IMR-90 (cell line): Measurements from ENCODE around the gene KCNJ4. TPM values are rescaled to one million over a fixed set of nuclear protein-coding genes. Genes with fewer than 3 reads are reported as not detected.

Source experiments
- ATAC-seq: fragments of 200-7000 bp; cut with Tn5 transposase; 2 replicates; pipeline ENCODE4 v1.9.1; 2020; ENCODE audit warnings: low read depth, mild to moderate bottlenecking, moderate library complexity
- BruUV-seq: library from RNA; stranded (reverse); fragments of 400-500 nt; replicated peaks from 2 replicates; lab custom pipeline; 2021; lab: Mats Ljungman, UMichigan
- CTCF ChIA-PET: fragments of 300-600 bp; formaldehyde crosslinking; extraction: SDS; loops from one replicate; lab custom pipeline; 2021; ENCODE audit warnings: antibody characterized with exemption; lab: Yijun Ruan, JAX
- POLR2A ChIA-PET: fragments of 300-600 bp; sonication (Branson Sonifier 250); formaldehyde crosslinking; loops from one replicate; lab custom pipeline; 2022; ENCODE audit warnings: antibody characterized with exemption; ENCODE audit not compliant: unreplicated experiment; lab: Charles Lee
- DNase-seq: peaks from one replicate; pipeline ENCODE4 v3.0.0; 2013
- H2AFZ ChIP-seq: replicated peaks from 2 replicates; pipeline ENCODE3; 2013; ENCODE audit warnings: low read length, mild to moderate bottlenecking; ENCODE audit not compliant: poor library complexity
- H2AK5ac ChIP-seq: 2 replicates; pipeline ENCODE4 v1.6.1; 2013; ENCODE audit warnings: low read depth, low read length, inconsistent platforms
- H2AK9ac ChIP-seq: replicated peaks from 2 replicates; pipeline ENCODE3; 2013; ENCODE audit warnings: mild to moderate bottlenecking, low read depth, low read length, moderate library complexity; ENCODE audit not compliant: poor library complexity
- H2BK120ac ChIP-seq: 2 replicates; pipeline ENCODE4 v1.6.1; 2013; ENCODE audit warnings: low read depth, low read length, inconsistent platforms
- H2BK15ac ChIP-seq: 3 replicates; pipeline ENCODE4 v1.6.1; 2013; ENCODE audit warnings: low read depth, low read length, inconsistent platforms
- H2BK20ac ChIP-seq: 2 replicates; pipeline ENCODE4 v1.6.1; 2013; ENCODE audit warnings: low read depth, mild to moderate bottlenecking, inconsistent platforms, low read length, moderate library complexity
- H2BK5ac ChIP-seq: 2 replicates; pipeline ENCODE4 v1.6.1; 2013; ENCODE audit warnings: mild to moderate bottlenecking, low read depth, low read length, inconsistent platforms; ENCODE audit not compliant: poor library complexity, severe bottlenecking
- H3K14ac ChIP-seq: replicated peaks from 2 replicates; pipeline ENCODE4 v1.6.1; 2013; ENCODE audit warnings: low read depth, low read length, inconsistent platforms
- H3K18ac ChIP-seq: 2 replicates; pipeline ENCODE4 v1.6.1; 2013; ENCODE audit warnings: low read depth, low read length, control low read depth
- H3K23ac ChIP-seq: 2 replicates; pipeline ENCODE4 v1.6.1; 2013; ENCODE audit warnings: low read depth, low read length, inconsistent platforms
- H3K27ac ChIP-seq: 2 replicates; pipeline ENCODE4 v1.5.1; 2013; ENCODE audit warnings: mild to moderate bottlenecking, control low read depth, low read length; ENCODE audit not compliant: insufficient read depth
- H3K27me3 ChIP-seq: 2 replicates; pipeline ENCODE4 v1.6.1; 2013; ENCODE audit warnings: low read length; ENCODE audit not compliant: control insufficient read depth, insufficient read depth
- H3K36me3 ChIP-seq: 2 replicates; pipeline ENCODE4 v1.6.1; 2013; ENCODE audit warnings: low read length, mixed read lengths; ENCODE audit not compliant: control insufficient read depth, insufficient read depth
- H3K4ac ChIP-seq: 2 replicates; pipeline ENCODE4 v1.6.1; 2013; ENCODE audit warnings: low read depth, low read length, inconsistent platforms
- H3K4me1 ChIP-seq: 2 replicates; pipeline ENCODE4 v1.6.1; 2013; ENCODE audit warnings: low read length, mixed read lengths; ENCODE audit not compliant: control insufficient read depth, insufficient read depth
- H3K4me2 ChIP-seq: 2 replicates; pipeline ENCODE4 v1.6.1; 2013; ENCODE audit warnings: low read depth, mild to moderate bottlenecking, control low read depth, low read length, moderate library complexity
- H3K4me3 ChIP-seq: 2 replicates; pipeline ENCODE4 v1.5.1; 2013; ENCODE audit warnings: low read depth, mild to moderate bottlenecking, control low read depth, low read length, moderate library complexity; ENCODE audit not compliant: insufficient read depth
- H3K56ac ChIP-seq: 2 replicates; pipeline ENCODE4 v1.6.1; 2013; ENCODE audit warnings: low read length, inconsistent platforms; ENCODE audit not compliant: insufficient read depth; ENCODE audit errors: extremely low read depth
- H3K79me1 ChIP-seq, 2 experiments: 2 replicates each; pipeline ENCODE4 v1.6.1; 2013; ENCODE audit warnings: low read length in 2 of 2, inconsistent platforms in 1 of 2, low read depth in 1 of 2
- H3K9ac ChIP-seq: 2 replicates; pipeline ENCODE4 v1.6.1; 2013; ENCODE audit warnings: low read depth, low read length, control low read depth
- H3K9me1 ChIP-seq: 2 replicates; pipeline ENCODE4 v1.6.1; 2013; ENCODE audit warnings: low read length, inconsistent platforms; ENCODE audit not compliant: insufficient read depth
- H3K9me3 ChIP-seq: 2 replicates; pipeline ENCODE4 v1.6.1; 2013; ENCODE audit warnings: low read length; ENCODE audit not compliant: control insufficient read depth, insufficient read depth
- H4K20me1 ChIP-seq: 2 replicates; pipeline ENCODE4 v1.6.1; 2013; ENCODE audit warnings: low read length, inconsistent platforms; ENCODE audit not compliant: insufficient read depth
- H4K5ac ChIP-seq: 2 replicates; pipeline ENCODE4 v1.6.1; 2013; ENCODE audit warnings: mild to moderate bottlenecking, low read depth, low read length, control low read depth
- H4K8ac ChIP-seq, 2 experiments: 2 replicates each; pipeline ENCODE4 v1.6.1; 2013; ENCODE audit warnings: low read depth in 2 of 2, low read length in 2 of 2, control low read depth in 1 of 2, inconsistent platforms in 1 of 2
- H4K91ac ChIP-seq: 2 replicates; pipeline ENCODE4 v1.6.1; 2013; ENCODE audit warnings: low read depth, low read length, inconsistent platforms; ENCODE audit not compliant: insufficient read depth
- ELK1 ChIP-seq: fragments of 150-350 bp; IDR thresholded peaks from 2 replicates; pipeline ENCODE4 v1.6.1; 2016; ENCODE audit warnings: low read depth, mild to moderate bottlenecking, low read length, moderate library complexity, borderline replicate concordance
- FOS ChIP-seq: fragments of 150-350 bp; IDR thresholded peaks from 2 replicates; pipeline ENCODE4 v1.6.1; 2016; ENCODE audit warnings: low read depth, low read length
- MAFK ChIP-seq: IDR thresholded peaks from 2 replicates; pipeline ENCODE4 v1.6.1; 2012; ENCODE audit warnings: low read depth, low read length, improper control_type of control experiment
- MXI1 ChIP-seq: IDR thresholded peaks from 2 replicates; pipeline ENCODE4 v1.6.1; 2012; ENCODE audit warnings: low read depth, mild to moderate bottlenecking, low read length, moderate library complexity, borderline replicate concordance
- NFE2L2 ChIP-seq: fragments of 150-350 bp; IDR thresholded peaks from 2 replicates; pipeline ENCODE4 v1.6.1; 2016; ENCODE audit warnings: low read depth, mild to moderate bottlenecking, low read length
- POLR2A ChIP-seq: IDR thresholded peaks from 2 replicates; pipeline ENCODE4 v1.6.1; 2012; ENCODE audit warnings: mild to moderate bottlenecking, low read depth, low read length
- RAD21 ChIP-seq: IDR thresholded peaks from 2 replicates; pipeline ENCODE4 v1.6.1; 2012; ENCODE audit warnings: low read length, improper control_type of control experiment
- RCOR1 ChIP-seq: IDR thresholded peaks from 2 replicates; pipeline ENCODE4 v1.6.1; 2012; ENCODE audit warnings: mild to moderate bottlenecking, low read length, improper control_type of control experiment; ENCODE audit not compliant: insufficient replicate concordance
- RFX5 ChIP-seq: IDR thresholded peaks from 2 replicates; pipeline ENCODE4 v1.8.0; 2012; ENCODE audit warnings: low read depth, mild to moderate bottlenecking, low read length, moderate library complexity
- WGBS, 2 experiments: methylation state at CpG; one replicate each; pipeline versions ENCODE4 v1.1.5 to v1.1.7; 2013; ENCODE audit warnings: missing lambda C conversion rate in 2 of 2; ENCODE audit not compliant: insufficient read length in 1 of 2; ENCODE audit errors: extremely low coverage in 2 of 2; 5-methylcytosine and 5-hydroxymethylcytosine counted together
- dilution Hi-C: fragments of 300-500 bp; cut with HindIII; formaldehyde crosslinking; loops from one replicate; pipeline ENCODE4 v1.14.3; 2018; ENCODE audit warnings: low sequenced_read_pairs; ENCODE audit not compliant: unreplicated experiment
- in situ Hi-C: fragments of 300-500 bp; cut with MboI; formaldehyde crosslinking; loops from 3 replicates; pipeline ENCODE4 v1.14.3; 2019; ENCODE audit warnings: low sequenced_read_pairs, inconsistent platforms, mixed read lengths
- intact Hi-C: fragments of 100-400 bp; cut with micrococcal nuclease; formaldehyde crosslinking; loops from 2 replicates; pipeline ENCODE4 v1.10.0; 2022
- polyA plus RNA-seq, 3 experiments: library from polyadenylated mRNA; depleted of rRNA; stranded (reverse); fragments of >200 nt; gene quantifications; 2 replicates each; pipeline ENCODE4 v1.2.3, GENCODE V29; 2012; ENCODE audit warnings: low replicate concordance in 1 of 3
- total RNA-seq: library from RNA; depleted of rRNA; stranded (reverse); fragments of >200 nt; gene quantifications from 2 replicates; pipeline ENCODE4 v1.2.3, GENCODE V29; 2012
- TF ChIP-seq, protein P1 (sequence below): fragments of 150-350 bp; IDR thresholded peaks from 2 replicates; pipeline ENCODE4 v1.6.1; 2017; ENCODE audit warnings: mild to moderate bottlenecking, antibody characterized with exemption, low read length, low read depth
- TF ChIP-seq, protein P2 (sequence below): conservative IDR thresholded peaks from 2 replicates; pipeline ENCODE4 v1.5.1; 2012; ENCODE audit warnings: mild to moderate bottlenecking, low read depth, low read length, improper control_type of control experiment

Gene KCNJ4
- total and polyA plus RNA-seq, 2 of the 4 experiments (the other 2 are of a cell fraction), result not detected

DNA sequence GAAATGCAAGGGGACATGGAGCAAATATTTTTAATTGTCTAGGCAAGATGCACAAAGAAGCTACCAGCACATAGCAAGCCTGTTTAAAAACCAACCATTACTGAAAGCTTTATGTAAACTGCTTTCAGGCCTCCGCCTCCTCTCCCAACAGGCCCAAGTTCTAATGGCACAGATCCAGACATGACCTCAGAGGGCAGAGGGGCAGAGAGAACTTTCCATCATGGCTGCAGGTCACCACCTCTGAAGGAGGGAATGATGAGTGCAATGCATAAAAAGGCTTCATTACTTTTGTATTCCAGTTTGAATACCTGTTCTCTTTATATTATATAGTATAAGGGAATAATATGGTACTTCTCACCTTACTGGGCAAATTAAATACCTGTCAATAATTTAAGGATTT is 35.9 kb upstream of the KCNJ4 start:
- no TSS peak for BruUV-seq
- CTCF ChIA-PET, result interaction anchor here (0.9 to 1.5 kb wide), 2 partner anchors 11 to 191 kb away, joined by 4 to 5 read pairs; partner anchors contain the start of gene TOMM22
- WGBS, 2 experiments, result no CpG with 5 or more reads among the region's 1 CpG

More for the DNA sequence above, 35.9 kb upstream of the KCNJ4 start:
- no peak overlapping the region for H3K9ac ChIP-seq
- H3K56ac ChIP-seq, result no peak overlapping the region
- POLR2A ChIA-PET, result no interaction called here
- H3K36me3 ChIP-seq, result peaks cover 72% of the 10 kb centered on the region
- H3K14ac ChIP-seq, result no peak overlapping the region
- no peak overlapping the region for H4K5ac ChIP-seq
- TF ChIP-seq FOS (no peak), NFE2L2 (no peak), POLR2A (no peak), ELK1 (no peak), MAFK (no peak), RAD21 (no peak), RCOR1 (no peak), RFX5 (no peak), MXI1 (no peak)
- TF ChIP-seq, protein P1, sequence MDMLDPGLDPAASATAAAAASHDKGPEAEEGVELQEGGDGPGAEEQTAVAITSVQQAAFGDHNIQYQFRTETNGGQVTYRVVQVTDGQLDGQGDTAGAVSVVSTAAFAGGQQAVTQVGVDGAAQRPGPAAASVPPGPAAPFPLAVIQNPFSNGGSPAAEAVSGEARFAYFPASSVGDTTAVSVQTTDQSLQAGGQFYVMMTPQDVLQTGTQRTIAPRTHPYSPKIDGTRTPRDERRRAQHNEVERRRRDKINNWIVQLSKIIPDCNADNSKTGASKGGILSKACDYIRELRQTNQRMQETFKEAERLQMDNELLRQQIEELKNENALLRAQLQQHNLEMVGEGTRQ, result no peak
- TF ChIP-seq, protein P2, sequence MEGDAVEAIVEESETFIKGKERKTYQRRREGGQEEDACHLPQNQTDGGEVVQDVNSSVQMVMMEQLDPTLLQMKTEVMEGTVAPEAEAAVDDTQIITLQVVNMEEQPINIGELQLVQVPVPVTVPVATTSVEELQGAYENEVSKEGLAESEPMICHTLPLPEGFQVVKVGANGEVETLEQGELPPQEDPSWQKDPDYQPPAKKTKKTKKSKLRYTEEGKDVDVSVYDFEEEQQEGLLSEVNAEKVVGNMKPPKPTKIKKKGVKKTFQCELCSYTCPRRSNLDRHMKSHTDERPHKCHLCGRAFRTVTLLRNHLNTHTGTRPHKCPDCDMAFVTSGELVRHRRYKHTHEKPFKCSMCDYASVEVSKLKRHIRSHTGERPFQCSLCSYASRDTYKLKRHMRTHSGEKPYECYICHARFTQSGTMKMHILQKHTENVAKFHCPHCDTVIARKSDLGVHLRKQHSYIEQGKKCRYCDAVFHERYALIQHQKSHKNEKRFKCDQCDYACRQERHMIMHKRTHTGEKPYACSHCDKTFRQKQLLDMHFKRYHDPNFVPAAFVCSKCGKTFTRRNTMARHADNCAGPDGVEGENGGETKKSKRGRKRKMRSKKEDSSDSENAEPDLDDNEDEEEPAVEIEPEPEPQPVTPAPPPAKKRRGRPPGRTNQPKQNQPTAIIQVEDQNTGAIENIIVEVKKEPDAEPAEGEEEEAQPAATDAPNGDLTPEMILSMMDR, result no peak
- no peaks in the 10 kb centered on the region for H3K27me3 ChIP-seq
- H4K8ac ChIP-seq, result no peak overlapping the region
- H3K27ac ChIP-seq, result no peak overlapping the region; the same call in 1 of the 2 replicates
- H2BK20ac ChIP-seq, result no peak overlapping the region
- no peak overlapping the region for H4K91ac ChIP-seq
- H4K20me1 ChIP-seq, result peaks cover 96% of the 10 kb centered on the region
- no peak overlapping the region for H3K4me2 ChIP-seq
- no peak overlapping the region for H2BK5ac ChIP-seq
- no peak overlapping the region for H3K18ac ChIP-seq
- H2AK9ac ChIP-seq, result no peak overlapping the region
- H3K9me3 ChIP-seq, result no peaks in the 10 kb centered on the region
- DNase-seq (peak; percentile 79), ATAC-seq (peak; percentile 65)
- dilution Hi-C loops (no loop called here), in situ Hi-C loops (no loop called here), intact Hi-C loops (no loop called here)
- no peak overlapping the region for H2AFZ ChIP-seq
- H3K79me1 ChIP-seq, result peaks cover 44 to 83% of the 10 kb centered on the region in 2 experiments
- H2BK15ac ChIP-seq, result no peak overlapping the region
- H2BK120ac ChIP-seq, result no peak overlapping the region
- no peak overlapping the region for H3K4me3 ChIP-seq
- no peak overlapping the region for H3K23ac ChIP-seq
- H3K9me1 ChIP-seq, result peaks cover 25% of the 10 kb centered on the region
- H3K4me1 ChIP-seq, result peaks cover 26% of the 10 kb centered on the region
- H3K4ac ChIP-seq, result no peak overlapping the region
- H2AK5ac ChIP-seq, result no peak overlapping the region
